Endothelial cell of umbilical vein (primary cell): ENCODE data around the gene MNT. TPM values are rescaled to one million over a fixed set of nuclear protein-coding genes. Genes with fewer than 3 reads are reported as not detected.

Experiments used
- BruUV-seq: library from RNA; stranded (reverse); fragments of 400-500 nt; replicated peaks from 2 replicates; lab custom pipeline; 2021; lab: Mats Ljungman, UMichigan
- CTCF ChIA-PET: fragments of 300-600, 350-600 bp; sonication (Branson Sonifier 250); formaldehyde crosslinking; loops from one replicate; lab custom pipeline; 2021; ENCODE audit warnings: antibody characterized with exemption, inconsistent platforms; lab: Charles Lee
- POLR2A ChIA-PET: fragments of 300-600, 350-600 bp; sonication (Branson Sonifier 250); formaldehyde crosslinking; loops from one replicate; lab custom pipeline; 2021; ENCODE audit warnings: antibody characterized with exemption, inconsistent platforms; lab: Charles Lee
- DNase-seq: peaks from one replicate; pipeline ENCODE4 v3.0.0-alpha.2; 2011; ENCODE audit warnings: low read depth, low spot score
- FAIRE-seq: peaks from 2 replicates; lab custom pipeline; 2011; peaks lifted over from hg19 to GRCh38; lab: Jason Lieb, UNC
- H2AFZ ChIP-seq: 2 replicates; pipeline ENCODE4 v1.6.0; 2012; ENCODE audit warnings: low read depth, low read length, control low read depth, inconsistent platforms
- H3K27ac ChIP-seq: 2 replicates; pipeline ENCODE4 v1.5.1; 2011; ENCODE audit warnings: low read depth, mild to moderate bottlenecking, control low read depth, low read length, moderate library complexity; ENCODE audit not compliant: insufficient read depth
- H3K27me3 ChIP-seq, 2 experiments: 2 replicates each; pipeline versions ENCODE4 v1.6.0 to v1.6.1; 2011; ENCODE audit warnings: low read length in 2 of 2, mixed read lengths in 1 of 2; ENCODE audit not compliant: control insufficient read depth in 2 of 2, insufficient read depth in 2 of 2
- H3K36me3 ChIP-seq, 2 experiments: 2 replicates in 1 of 2; 3 replicates in 1 of 2; pipeline ENCODE4 v1.5.1; 2011; ENCODE audit warnings: low read length in 2 of 2, mild to moderate bottlenecking in 1 of 2, moderate library complexity in 1 of 2; ENCODE audit not compliant: control insufficient read depth in 2 of 2, insufficient read depth in 2 of 2; ENCODE audit errors: extremely low read depth in 1 of 2
- H3K4me1 ChIP-seq: 3 replicates; pipeline ENCODE4 v1.5.1; 2011; ENCODE audit warnings: mild to moderate bottlenecking, low read length; ENCODE audit not compliant: control insufficient read depth, insufficient read depth; ENCODE audit errors: extremely low read depth
- H3K4me2 ChIP-seq: 2 replicates; pipeline ENCODE4 v1.6.1; 2011; ENCODE audit warnings: low read length, control low read depth, mixed read lengths; ENCODE audit not compliant: insufficient read depth
- H3K4me3 ChIP-seq, 3 experiments: fragments of 200-600 bp in 1 of 3; sonication (generic), shearing (Covaris generic) in 1 of 3; replicated peaks in 1 of 3; 2 replicates each; pipeline ENCODE4 v1.5.1; 2011 to 2016; ENCODE audit warnings: control low read depth in 3 of 3, low read length in 3 of 3, mild to moderate bottlenecking in 2 of 3, inconsistent platforms in 1 of 3, low read depth in 1 of 3, moderate library complexity in 1 of 3; ENCODE audit not compliant: insufficient read depth in 1 of 3
- H3K79me2 ChIP-seq: 2 replicates; pipeline ENCODE4 v1.6.0; 2012; ENCODE audit warnings: low read length, inconsistent platforms; ENCODE audit not compliant: control insufficient read depth, insufficient read depth
- H3K9ac ChIP-seq: replicated peaks from 2 replicates; pipeline ENCODE3; 2011; ENCODE audit warnings: low read length, control low read depth; ENCODE audit not compliant: insufficient read depth; ENCODE audit errors: extremely low read depth
- H3K9me1 ChIP-seq: replicated peaks from 3 replicates; pipeline ENCODE4 v1.6.0; 2011; ENCODE audit warnings: mild to moderate bottlenecking, low read length; ENCODE audit not compliant: control insufficient read depth, insufficient read depth; ENCODE audit errors: extremely low read depth
- H3K9me3 ChIP-seq: replicated peaks from 2 replicates; pipeline ENCODE4 v1.5.1; 2012; ENCODE audit warnings: low read length, inconsistent platforms; ENCODE audit not compliant: control insufficient read depth, insufficient read depth
- H4K20me1 ChIP-seq: replicated peaks from 2 replicates; pipeline ENCODE3; 2011; ENCODE audit warnings: mild to moderate bottlenecking, low read length; ENCODE audit not compliant: control insufficient read depth, insufficient read depth; ENCODE audit errors: extremely low read depth
- CTCF ChIP-seq, 2 donors: IDR thresholded peaks; 1 replicate in 1 of 2; 2 replicates in 1 of 2; pipeline ENCODE4 v1.5.1; 2011; ENCODE audit warnings: low read length in 2 of 2, mild to moderate bottlenecking in 2 of 2, moderate library complexity in 2 of 2, control low read depth in 1 of 2, inconsistent platforms in 1 of 2, low read depth in 1 of 2; ENCODE audit not compliant: insufficient read depth in 1 of 2; ENCODE audit errors: extremely low read depth in 1 of 2
- EZH2 ChIP-seq: IDR thresholded peaks from 2 replicates; pipeline ENCODE4 v1.6.1; 2012; ENCODE audit warnings: borderline replicate concordance, low read depth, mild to moderate bottlenecking, moderate library complexity, low read length, inconsistent platforms; ENCODE audit not compliant: severe bottlenecking
- FOS ChIP-seq: IDR thresholded peaks from 2 replicates; pipeline ENCODE4 v1.6.1; 2011; ENCODE audit warnings: mild to moderate bottlenecking, low read length, moderate library complexity, borderline replicate concordance; ENCODE audit not compliant: insufficient read depth
- GATA2 ChIP-seq: IDR thresholded peaks from 2 replicates; pipeline ENCODE4 v1.7.0; 2011; ENCODE audit warnings: low read depth, mild to moderate bottlenecking, moderate library complexity, mixed read lengths, low read length; ENCODE audit not compliant: insufficient read length, insufficient read depth
- JUN ChIP-seq: IDR thresholded peaks from 2 replicates; pipeline ENCODE4 v1.6.1; 2011; ENCODE audit warnings: borderline replicate concordance, low read depth; ENCODE audit not compliant: insufficient read length, insufficient read depth
- MAX ChIP-seq: IDR thresholded peaks from 2 replicates; pipeline ENCODE4 v1.6.1; 2011; ENCODE audit not compliant: insufficient read depth, insufficient read length
- MYC ChIP-seq: IDR thresholded peaks from one replicate; pipeline ENCODE4 v1.6.1; 2011; ENCODE audit warnings: mild to moderate bottlenecking, low read depth, low read length
- POLR2A ChIP-seq: IDR thresholded peaks from 2 replicates; pipeline ENCODE4 v1.6.1; 2012; ENCODE audit warnings: low read depth, mild to moderate bottlenecking, control low read depth, low read length
- POLR2AphosphoS5 ChIP-seq: IDR thresholded peaks from 2 replicates; pipeline ENCODE4 v1.6.1; 2012; ENCODE audit warnings: low read depth, mild to moderate bottlenecking, control low read depth, low read length, moderate library complexity; ENCODE audit not compliant: insufficient read depth
- dilution Hi-C: fragments of 300-500 bp; cut with MboI; formaldehyde crosslinking; loops from one replicate; pipeline ENCODE4 v1.15.0; 2019; ENCODE audit warnings: low sequenced_read_pairs; ENCODE audit not compliant: extremely low pct_ligation_motif_present
- intact Hi-C: fragments of 100-400 bp; cut with micrococcal nuclease; formaldehyde crosslinking; loops from one replicate; pipeline ENCODE4 v1.10.0; 2022
- polyA plus RNA-seq, 4 experiments: library from polyadenylated mRNA; depleted of rRNA in 3 of 4; stranded (reverse) in 3 of 4; unstranded in 1 of 4; fragments of >200 nt; gene quantifications; 2 replicates each; pipeline versions ENCODE4 v1.2.1 to v1.2.3, GENCODE V29; 2011 to 2012; ENCODE audit warnings: missing spikeins in 1 of 4
- total RNA-seq: library from RNA; stranded (reverse); gene quantifications from 2 replicates; pipeline ENCODE4 v1.2.3, GENCODE V29; 2021

Gene MNT
- total and polyA plus RNA-seq, 2 donors (not counting 3 experiments of a cell fraction or from before 2014, with no cell fraction given): 4.1 to 21.6 TPM

- DNase-seq: no peak
- Histone ChIP-seq H3K27me3 (no peaks in the 10 kb centered on the region), H3K9ac (no peak overlapping the region), H3K27ac (no peak overlapping the region), H3K4me1 (no peaks in the 10 kb centered on the region), H2AFZ (no peak overlapping the region), H3K9me1 (no peaks in the 10 kb centered on the region), H4K20me1 (no peaks in the 10 kb centered on the region), H3K4me2 (no peak overlapping the region), H3K79me2 (no peaks in the 10 kb centered on the region), H3K9me3 (no peaks in the 10 kb centered on the region), H3K4me3 (no peak overlapping the region), H3K36me3 (peaks cover 3 to 10% of the 10 kb centered on the region in 2 experiments)
- no peak for FAIRE-seq
- BruUV-seq: no TSS peak
- ChIA-PET CTCF (interaction anchor here (1.4 kb wide), 1 partner anchor 20 kb away, joined by 5 read pairs; no protein-coding TSS in a partner anchor), POLR2A (no interaction called here)
- TF ChIP-seq POLR2AphosphoS5 (no peak), EZH2 (no peak), POLR2A (no peak), CTCF (IDR thresholded peaks at IDR 0.05; ENCODE audit: extremely low read depth in 1 of 2, insufficient read depth in 1 of 2, low read depth in 1 of 2, low read length in 2 of 2) (no peak), JUN (no peak), FOS (no peak), MAX (no peak), MYC (no peak), GATA2 (no peak)
- dilution Hi-C loops (no loop called here), intact Hi-C loops (no loop called here)
Measured at GRCh38 chr17:2435862-2436261, 35.0 kb upstream of the MNT start.
